AG09309 (cell line): ENCODE data around the gene PML.
"Not testable (repeated sequence)": the region's sequence is repeated elsewhere in the genome, so short reads cannot be mapped to it uniquely, and the experiment has no call there.

Experiments used
- DNase-seq: peaks from one replicate; pipeline ENCODE4 v3.0.0-alpha.2; 2010; ENCODE audit warnings: low read depth
- H3K4me3 ChIP-seq: 2 replicates; pipeline ENCODE4 v1.5.1; 2011; ENCODE audit warnings: mild to moderate bottlenecking, low read depth, low read length, moderate library complexity; ENCODE audit not compliant: control insufficient read depth
- CTCF ChIP-seq: IDR thresholded peaks from 2 replicates; pipeline ENCODE4 v1.5.1; 2011; ENCODE audit warnings: mild to moderate bottlenecking, low read depth, low read length, inconsistent platforms; ENCODE audit not compliant: insufficient read depth, control insufficient read depth; ENCODE audit errors: missing control alignments

The PML gene

GRCh38 chr15:73957785-73958184 lies 36.7 kb upstream of the PML start:
- H3K4me3 ChIP-seq: no peak overlapping the region
- TF ChIP-seq CTCF: no peak
- no peak for DNase-seq

GRCh38 chr15:73959012-73959581 lies 35.4 kb upstream of the PML start:
- DNase-seq: no peak
- TF ChIP-seq CTCF: no peak
- no peak overlapping the region for H3K4me3 ChIP-seq

- H3K4me3 ChIP-seq: no peak overlapping the region
- no peak for DNase-seq
- no peak for TF ChIP-seq CTCF
Observed at GRCh38 chr15:73959801-73960200, 34.7 kb upstream of the PML start.

GRCh38 chr15:73960472-73961070 lies 33.9 kb upstream of the PML start:
- H3K4me3 ChIP-seq, DNase-seq: not testable (repeated sequence)

GRCh38 chr15:73962433-73962832 lies 32.1 kb upstream of the PML start:
- TF ChIP-seq CTCF: no peak
- H3K4me3 ChIP-seq: no peak overlapping the region

GRCh38 chr15:73964736-73965093 lies 29.8 kb upstream of the PML start:
- peak; percentile 98 for TF ChIP-seq CTCF
- no peak overlapping the region for H3K4me3 ChIP-seq
- DNase-seq: no peak

More at GRCh38 chr15:73962433-73962832, 32.1 kb upstream of the PML start:
- no peak for DNase-seq

GRCh38 chr15:73965094-73965757 lies 29.3 kb upstream of the PML start:
- H3K4me3 ChIP-seq: no peak overlapping the region
- no peak for TF ChIP-seq CTCF
- DNase-seq: no peak
